Stomach (tissue), 4 donors: ENCODE results near the gene GPD2.

Source experiments
- EP300 ChIP-seq: sonication (generic); formaldehyde crosslinking; IDR thresholded peaks from one replicate; pipeline ENCODE4 v1.6.1; 2017; ENCODE audit warnings: antibody characterized with exemption
- POLR2A ChIP-seq, 4 donors: fragments of 450-650 bp; IDR thresholded peaks; one replicate each; pipeline ENCODE4 v1.6.1; 2016; ENCODE audit warnings: antibody characterized with exemption in 4 of 4, control low read depth in 2 of 4, mild to moderate bottlenecking in 1 of 4, moderate library complexity in 1 of 4
- TF ChIP-seq, protein P1 (sequence below), 7 experiments: fragments of 450-650 bp in 4 of 7; fragments of 200-600 bp in 3 of 7; sonication (generic) in 3 of 7; IDR thresholded peaks; one replicate each; pipeline ENCODE4 v1.5.1; 2016 to 2019; ENCODE audit warnings: antibody characterized with exemption in 7 of 7, control low read depth in 2 of 7, mild to moderate bottlenecking in 1 of 7

DNA sequence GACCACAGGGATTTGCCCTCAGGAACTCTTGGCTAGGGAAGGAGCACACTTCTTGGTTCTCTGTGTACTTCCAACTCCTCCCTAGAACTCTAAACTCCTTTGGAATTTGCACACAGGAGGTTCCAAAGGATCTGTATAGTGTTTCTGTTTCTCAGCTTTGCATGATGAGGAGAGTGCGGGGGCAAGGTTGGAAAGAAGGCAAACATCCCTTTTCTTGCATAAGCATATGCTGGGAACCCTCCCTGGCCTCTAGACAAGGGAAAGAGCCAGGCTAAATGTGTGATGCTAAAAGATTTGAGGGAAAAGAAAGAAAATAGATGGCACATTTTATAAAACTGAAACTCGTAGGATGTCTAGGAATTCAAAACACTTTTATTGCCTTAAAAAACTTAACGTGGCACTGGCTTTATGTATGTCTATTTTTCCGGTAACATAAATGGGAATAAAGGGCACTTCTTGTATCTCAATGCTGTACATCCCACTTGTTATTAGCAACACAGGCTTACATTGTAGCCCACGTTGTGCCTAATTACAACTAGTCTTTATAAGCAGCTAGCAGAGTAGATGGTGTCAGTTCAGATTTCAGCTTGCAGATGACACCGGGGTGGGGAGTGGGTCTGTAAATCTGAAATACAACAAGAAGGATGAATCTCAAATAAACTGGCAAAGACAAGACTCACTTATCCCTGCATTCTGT, 165.8 kb downstream of the GPD2 start:
- TF ChIP-seq, protein P1, sequence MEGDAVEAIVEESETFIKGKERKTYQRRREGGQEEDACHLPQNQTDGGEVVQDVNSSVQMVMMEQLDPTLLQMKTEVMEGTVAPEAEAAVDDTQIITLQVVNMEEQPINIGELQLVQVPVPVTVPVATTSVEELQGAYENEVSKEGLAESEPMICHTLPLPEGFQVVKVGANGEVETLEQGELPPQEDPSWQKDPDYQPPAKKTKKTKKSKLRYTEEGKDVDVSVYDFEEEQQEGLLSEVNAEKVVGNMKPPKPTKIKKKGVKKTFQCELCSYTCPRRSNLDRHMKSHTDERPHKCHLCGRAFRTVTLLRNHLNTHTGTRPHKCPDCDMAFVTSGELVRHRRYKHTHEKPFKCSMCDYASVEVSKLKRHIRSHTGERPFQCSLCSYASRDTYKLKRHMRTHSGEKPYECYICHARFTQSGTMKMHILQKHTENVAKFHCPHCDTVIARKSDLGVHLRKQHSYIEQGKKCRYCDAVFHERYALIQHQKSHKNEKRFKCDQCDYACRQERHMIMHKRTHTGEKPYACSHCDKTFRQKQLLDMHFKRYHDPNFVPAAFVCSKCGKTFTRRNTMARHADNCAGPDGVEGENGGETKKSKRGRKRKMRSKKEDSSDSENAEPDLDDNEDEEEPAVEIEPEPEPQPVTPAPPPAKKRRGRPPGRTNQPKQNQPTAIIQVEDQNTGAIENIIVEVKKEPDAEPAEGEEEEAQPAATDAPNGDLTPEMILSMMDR (IDR thresholded peaks at IDR 0.05), result no peak
- TF ChIP-seq POLR2A (IDR thresholded peaks at IDR 0.05) (no peak), EP300 (no peak)
